GM21526 (cell line): ENCODE results near the gene RNF145.
"Not testable (repeated sequence)": the region's sequence is repeated elsewhere in the genome, so short reads cannot be mapped to it uniquely, and the experiment has no call there.

ENCODE experiments used
- ATAC-seq: cut with Tn5 transposase; IDR thresholded peaks from one replicate; pipeline ENCODE4 v1.9.1; 2021; ENCODE audit warnings: moderate library complexity; ENCODE audit not compliant: unreplicated experiment, low FRiP score

RNF145 gene

GRCh38 chr5:159123189-159123588, 86.2 kb downstream of the RNF145 start:
- no peak for ATAC-seq

GRCh38 chr5:159121061-159121460, 88.3 kb downstream of the RNF145 start:
- ATAC-seq, result no peak

GRCh38 chr5:159120446-159120845, 88.9 kb downstream of the RNF145 start:
- no peak for ATAC-seq

GRCh38 chr5:159119842-159120241, 89.5 kb downstream of the RNF145 start:
- ATAC-seq, result not testable (repeated sequence)

GRCh38 chr5:159118958-159119659, 90.2 kb downstream of the RNF145 start:
- not testable (repeated sequence) for ATAC-seq

- no peak for ATAC-seq
Observed at GRCh38 chr5:159113405-159113804, 95.9 kb downstream of the RNF145 start.

- no peak for ATAC-seq
Observed at GRCh38 chr5:159112436-159112835, 96.9 kb downstream of the RNF145 start.
